ENCODE results near the gene GAS1.

GAS1 gene

GRCh38 chr9:86921151-86921923 is 26.0 kb downstream of the GAS1 start:
- DNase-seq, result no peak

GRCh38 chr9:86918556-86918955 is 28.8 kb downstream of the GAS1 start:
- DNase-seq, result no peak

GRCh38 chr9:86912210-86912609 is 35.1 kb downstream of the GAS1 start:
- no peak for DNase-seq

GRCh38 chr9:86909388-86909787 is 37.9 kb downstream of the GAS1 start:
- DNase-seq, result no peak

GRCh38 chr9:86908261-86908660 is 39.0 kb downstream of the GAS1 start:
- DNase-seq, result no peak

- no peak for DNase-seq
These were observed 40.0 kb downstream of the GAS1 start for GRCh38 chr9:86907346-86907745.

- no peak for DNase-seq
These were observed 43.6 kb downstream of the GAS1 start for GRCh38 chr9:86903734-86904085.

GRCh38 chr9:86902991-86903733 is 44.1 kb downstream of the GAS1 start:
- DNase-seq, result no peak

- no peak for DNase-seq
These were observed 44.7 kb downstream of the GAS1 start for GRCh38 chr9:86902586-86902985.

GRCh38 chr9:86902176-86902575 is 45.1 kb downstream of the GAS1 start:
- DNase-seq, result no peak

GRCh38 chr9:86901511-86901910 is 45.8 kb downstream of the GAS1 start:
- DNase-seq, result no peak

Data from NCI-H1436 treated with DMSO at 0.1 percent for 48 hours (cell line).